HL-60 (cell line): ENCODE results near the gene DCC.

Source experiments
- DNase-seq, 2 experiments: peaks; one replicate each; pipeline ENCODE4 v3.0.0-alpha.2; 2010 to 2020; ENCODE audit warnings: low read depth in 1 of 2, low spot score in 1 of 2
- H3K27ac ChIP-seq: fragments of 250-450 bp; sonication (Bioruptor Pico); replicated peaks from 2 replicates; pipeline ENCODE4 v1.5.1; 2020; ENCODE audit warnings: mild to moderate bottlenecking, moderate library complexity
- H3K27me3 ChIP-seq: fragments of 250-450 bp; sonication (Bioruptor Pico); 2 replicates; pipeline ENCODE4 v1.5.1; 2021; ENCODE audit warnings: mild to moderate bottlenecking, moderate library complexity; ENCODE audit not compliant: insufficient read depth, poor library complexity, severe bottlenecking
- H3K4me3 ChIP-seq: replicated peaks from 2 replicates; pipeline ENCODE4 v1.5.1; 2011; ENCODE audit warnings: mild to moderate bottlenecking, control low read depth, low read length; ENCODE audit not compliant: insufficient read depth
- GABPA ChIP-seq: IDR thresholded peaks from 2 replicates; pipeline ENCODE4 v1.6.1; 2012; ENCODE audit warnings: low read depth
- POLR2AphosphoS5 ChIP-seq: IDR thresholded peaks from 2 replicates; pipeline ENCODE4 v1.6.1; 2012; ENCODE audit warnings: low read depth
- SPI1 ChIP-seq: IDR thresholded peaks from 2 replicates; pipeline ENCODE4 v1.6.1; 2012; ENCODE audit warnings: low read depth, mild to moderate bottlenecking, borderline replicate concordance
- TF ChIP-seq, protein P1 (sequence below): IDR thresholded peaks from one replicate; pipeline ENCODE4 v1.5.1; 2011; ENCODE audit warnings: low read length, control low read depth, inconsistent platforms; ENCODE audit not compliant: insufficient read depth
- TF ChIP-seq, protein P2 (sequence below): IDR thresholded peaks from 2 replicates; pipeline ENCODE4 v1.6.1; 2012; ENCODE audit warnings: low read depth; ENCODE audit not compliant: insufficient replicate concordance

Gene DCC

DNA sequence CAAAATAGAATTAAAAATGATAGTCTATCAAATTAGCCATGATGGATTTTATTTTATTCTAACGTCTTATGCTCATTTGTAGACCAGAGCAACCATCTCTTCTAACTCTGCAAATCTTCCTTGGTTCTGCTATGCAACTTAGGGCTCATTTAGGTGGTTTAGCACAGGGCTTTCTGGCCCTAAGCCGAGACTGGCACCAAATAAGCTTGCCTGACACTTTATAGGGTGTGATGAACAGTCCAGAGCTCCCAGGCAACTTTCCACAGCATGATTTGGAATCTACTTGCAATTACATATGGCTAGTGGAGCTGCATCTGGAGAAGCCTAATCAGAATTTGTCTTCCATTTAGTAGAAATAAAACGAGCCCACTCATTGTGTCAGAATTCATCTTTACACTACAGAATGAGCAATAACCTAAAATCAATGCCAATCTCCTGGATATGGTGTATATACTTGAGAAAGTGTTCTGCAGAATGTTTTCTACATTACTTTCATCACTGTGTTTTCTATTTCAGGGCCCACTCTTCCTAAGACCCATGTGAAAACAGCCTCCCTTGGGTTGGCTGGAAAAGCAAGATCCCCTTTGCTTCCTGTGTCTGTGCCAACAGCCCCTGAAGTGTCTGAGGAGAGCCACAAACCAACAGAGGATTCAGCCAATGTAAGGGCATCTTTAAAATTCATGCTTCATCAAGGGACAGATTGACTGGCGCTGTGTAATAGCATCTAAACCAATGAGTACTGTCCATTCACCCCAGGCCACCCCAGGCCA, 1186.3 kb downstream of the DCC start:
- TF ChIP-seq SPI1: no peak
- no peak for TF ChIP-seq POLR2AphosphoS5

DNA sequence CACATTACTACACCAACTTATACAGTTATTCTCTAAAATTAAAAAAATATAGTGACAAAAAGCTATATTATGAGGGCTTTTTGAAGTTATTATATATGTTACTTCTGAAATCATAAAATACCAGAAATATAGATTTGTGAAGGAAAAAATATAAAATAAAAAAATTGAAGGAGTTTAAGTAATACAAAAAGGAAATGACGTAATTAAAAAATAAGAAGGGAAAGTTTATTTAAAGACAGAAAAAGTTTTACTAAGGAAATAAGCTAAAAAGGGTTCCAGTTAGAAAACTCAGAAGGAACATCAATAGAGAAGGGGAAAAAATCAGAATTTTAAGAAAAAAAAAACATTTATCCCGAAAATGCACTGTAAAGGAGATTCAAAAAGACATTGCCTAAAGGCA, 1187.4 kb downstream of the DCC start:
- no peaks in the 10 kb centered on the region for H3K27me3 ChIP-seq
- DNase-seq: no peak
- H3K4me3 ChIP-seq: no peak overlapping the region
- H3K27ac ChIP-seq: no peak overlapping the region
- TF ChIP-seq GABPA (no peak), SPI1 (no peak)

More for the DNA sequence above, 1186.3 kb downstream of the DCC start:
- Histone ChIP-seq H3K4me3 (no peak overlapping the region), H3K27ac (no peak overlapping the region), H3K27me3 (no peaks in the 10 kb centered on the region)
- DNase-seq: no peak

DNA sequence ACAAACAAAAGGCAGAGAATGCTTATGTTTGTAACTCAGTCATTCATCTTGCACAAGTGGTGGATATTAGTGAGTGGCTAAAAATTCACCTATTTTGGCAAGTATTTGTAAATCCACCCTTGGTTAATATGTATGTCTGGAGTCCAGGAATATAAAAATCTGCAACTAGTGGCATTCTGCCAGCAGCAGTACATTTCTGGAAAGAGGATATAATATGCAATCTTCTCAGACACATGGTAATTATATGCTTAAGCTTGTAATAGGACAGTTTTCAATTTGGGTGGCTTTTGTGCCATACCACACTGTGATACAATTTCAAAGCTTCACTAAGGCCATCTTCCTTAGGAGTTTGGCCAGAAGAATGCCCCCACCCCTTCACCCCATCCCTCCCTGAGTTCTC, 1191.2 kb downstream of the DCC start:
- Histone ChIP-seq H3K4me3 (no peak overlapping the region), H3K27me3 (no peaks in the 10 kb centered on the region), H3K27ac (no peak overlapping the region)
- no peak for DNase-seq
- TF ChIP-seq, protein P1, sequence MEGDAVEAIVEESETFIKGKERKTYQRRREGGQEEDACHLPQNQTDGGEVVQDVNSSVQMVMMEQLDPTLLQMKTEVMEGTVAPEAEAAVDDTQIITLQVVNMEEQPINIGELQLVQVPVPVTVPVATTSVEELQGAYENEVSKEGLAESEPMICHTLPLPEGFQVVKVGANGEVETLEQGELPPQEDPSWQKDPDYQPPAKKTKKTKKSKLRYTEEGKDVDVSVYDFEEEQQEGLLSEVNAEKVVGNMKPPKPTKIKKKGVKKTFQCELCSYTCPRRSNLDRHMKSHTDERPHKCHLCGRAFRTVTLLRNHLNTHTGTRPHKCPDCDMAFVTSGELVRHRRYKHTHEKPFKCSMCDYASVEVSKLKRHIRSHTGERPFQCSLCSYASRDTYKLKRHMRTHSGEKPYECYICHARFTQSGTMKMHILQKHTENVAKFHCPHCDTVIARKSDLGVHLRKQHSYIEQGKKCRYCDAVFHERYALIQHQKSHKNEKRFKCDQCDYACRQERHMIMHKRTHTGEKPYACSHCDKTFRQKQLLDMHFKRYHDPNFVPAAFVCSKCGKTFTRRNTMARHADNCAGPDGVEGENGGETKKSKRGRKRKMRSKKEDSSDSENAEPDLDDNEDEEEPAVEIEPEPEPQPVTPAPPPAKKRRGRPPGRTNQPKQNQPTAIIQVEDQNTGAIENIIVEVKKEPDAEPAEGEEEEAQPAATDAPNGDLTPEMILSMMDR: no peak
- TF ChIP-seq GABPA (no peak), POLR2AphosphoS5 (no peak), SPI1 (no peak)
- TF ChIP-seq, protein P2, sequence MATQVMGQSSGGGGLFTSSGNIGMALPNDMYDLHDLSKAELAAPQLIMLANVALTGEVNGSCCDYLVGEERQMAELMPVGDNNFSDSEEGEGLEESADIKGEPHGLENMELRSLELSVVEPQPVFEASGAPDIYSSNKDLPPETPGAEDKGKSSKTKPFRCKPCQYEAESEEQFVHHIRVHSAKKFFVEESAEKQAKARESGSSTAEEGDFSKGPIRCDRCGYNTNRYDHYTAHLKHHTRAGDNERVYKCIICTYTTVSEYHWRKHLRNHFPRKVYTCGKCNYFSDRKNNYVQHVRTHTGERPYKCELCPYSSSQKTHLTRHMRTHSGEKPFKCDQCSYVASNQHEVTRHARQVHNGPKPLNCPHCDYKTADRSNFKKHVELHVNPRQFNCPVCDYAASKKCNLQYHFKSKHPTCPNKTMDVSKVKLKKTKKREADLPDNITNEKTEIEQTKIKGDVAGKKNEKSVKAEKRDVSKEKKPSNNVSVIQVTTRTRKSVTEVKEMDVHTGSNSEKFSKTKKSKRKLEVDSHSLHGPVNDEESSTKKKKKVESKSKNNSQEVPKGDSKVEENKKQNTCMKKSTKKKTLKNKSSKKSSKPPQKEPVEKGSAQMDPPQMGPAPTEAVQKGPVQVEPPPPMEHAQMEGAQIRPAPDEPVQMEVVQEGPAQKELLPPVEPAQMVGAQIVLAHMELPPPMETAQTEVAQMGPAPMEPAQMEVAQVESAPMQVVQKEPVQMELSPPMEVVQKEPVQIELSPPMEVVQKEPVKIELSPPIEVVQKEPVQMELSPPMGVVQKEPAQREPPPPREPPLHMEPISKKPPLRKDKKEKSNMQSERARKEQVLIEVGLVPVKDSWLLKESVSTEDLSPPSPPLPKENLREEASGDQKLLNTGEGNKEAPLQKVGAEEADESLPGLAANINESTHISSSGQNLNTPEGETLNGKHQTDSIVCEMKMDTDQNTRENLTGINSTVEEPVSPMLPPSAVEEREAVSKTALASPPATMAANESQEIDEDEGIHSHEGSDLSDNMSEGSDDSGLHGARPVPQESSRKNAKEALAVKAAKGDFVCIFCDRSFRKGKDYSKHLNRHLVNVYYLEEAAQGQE: no peak

DNA sequence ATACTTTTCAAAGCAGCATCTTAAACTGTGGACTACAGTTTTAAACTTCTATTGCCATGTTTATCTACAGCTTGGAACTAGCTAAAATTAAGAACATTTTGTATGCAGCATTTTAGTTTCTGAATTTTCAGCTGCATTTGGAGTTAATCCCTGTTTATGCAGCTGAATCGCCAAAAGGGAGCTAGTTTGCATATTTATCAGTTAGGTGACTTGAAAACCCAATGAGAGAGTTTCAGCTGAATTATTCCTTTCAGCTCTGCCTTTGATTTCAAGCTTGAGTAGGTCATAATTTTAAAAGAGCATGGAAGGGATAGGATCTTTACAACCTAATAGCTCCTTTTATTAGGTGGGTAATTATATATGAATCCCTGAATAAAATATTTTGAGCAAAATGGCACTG, 1191.9 kb downstream of the DCC start:
- Histone ChIP-seq H3K4me3 (no peak overlapping the region), H3K27me3 (no peaks in the 10 kb centered on the region), H3K27ac (no peak overlapping the region)
- DNase-seq: no peak
- TF ChIP-seq GABPA (no peak), POLR2AphosphoS5 (no peak), SPI1 (no peak)
- TF ChIP-seq, protein P1: no peak
- TF ChIP-seq, protein P2: no peak

DNA sequence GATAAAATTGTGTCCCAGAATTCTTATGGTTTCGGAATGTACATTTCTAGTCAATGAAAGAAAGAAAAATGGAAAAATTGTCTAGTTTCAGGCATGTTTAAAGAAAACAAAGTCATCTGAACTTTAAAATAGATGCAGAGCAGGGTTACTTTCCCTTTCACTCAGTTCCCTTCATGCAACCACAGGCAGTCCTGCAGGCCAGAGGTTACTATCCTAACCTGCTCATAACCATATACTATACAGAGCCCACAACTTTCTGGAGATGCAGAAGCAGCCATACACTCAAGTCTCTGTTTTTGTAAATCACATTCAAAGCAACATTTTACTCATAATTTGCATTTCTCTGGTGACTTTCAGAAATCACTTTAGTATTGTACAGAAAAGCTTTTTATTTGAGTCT, 1194.2 kb downstream of the DCC start:
- no peak for TF ChIP-seq GABPA
- TF ChIP-seq, protein P1: no peak
- TF ChIP-seq POLR2AphosphoS5: no peak
- no peak for TF ChIP-seq SPI1
- Histone ChIP-seq H3K4me3 (no peak overlapping the region), H3K27me3 (no peaks in the 10 kb centered on the region), H3K27ac (no peak overlapping the region)
- no peak for DNase-seq
